ENCODE results near the gene ACP4. TPM values are rescaled to one million over a fixed set of nuclear protein-coding genes. Genes with fewer than 3 reads are reported as not detected.
"Not testable (repeated sequence)": the region's sequence is repeated elsewhere in the genome, so short reads cannot be mapped to it uniquely, and the experiment has no call there.

Gene ACP4
- total and polyA plus RNA-seq, 2 experiments from 2014 or later: not detected

- Mint-ChIP-seq H3K4me3 (no peak overlapping the region), H3K9me3 (peaks cover 95% of the 10 kb centered on the region), H3K27ac (no peak overlapping the region), H3K36me3 (ENCODE audit: low read depth) (peaks cover 25% of the 10 kb centered on the region), H3K27me3 (ENCODE audit: insufficient read depth, low read depth, poor library complexity) (peaks cover 6% of the 10 kb centered on the region), H3K4me1 (no peaks in the 10 kb centered on the region)
- DNase-seq (ENCODE audit: low spot score) (peak; percentile 68), ATAC-seq (no peak)
- peaks cover 39% of the 10 kb centered on the region for H3K27me3 ChIP-seq (ENCODE audit: insufficient read depth)
- no peaks in the 10 kb centered on the region; the same call in 1 of the 2 replicates for H3F3A ChIP-seq (replicated peaks; ENCODE audit: low read depth)
- TF ChIP-seq ZNF331 (CRISPR knock-in tag; IDR thresholded peaks at IDR 0.05; ENCODE audit: low read depth) (no peak), ZNF462 (CRISPR knock-in tag; IDR thresholded peaks at IDR 0.05) (no peak), EZH2phosphoT487 (IDR thresholded peaks at IDR 0.05; ENCODE audit: unreplicated experiment) (no peak), NANOG (IDR thresholded peaks at IDR 0.05; ENCODE audit: borderline replicate concordance) (no peak), STAT1 (IDR thresholded peaks at IDR 0.05; ENCODE audit: unreplicated experiment) (no peak), REST (IDR thresholded peaks at IDR 0.05; ENCODE audit: unreplicated experiment) (no peak), EZH2 (IDR thresholded peaks at IDR 0.05; ENCODE audit: low read depth, unreplicated experiment) (no peak), CTCF (conservative IDR thresholded peaks at IDR 0.05; ENCODE audit: low read depth in 2 of 2) (no peak)
- H3K36me3 ChIP-seq (ENCODE audit: insufficient read depth): no peaks in the 10 kb centered on the region
- no peak overlapping the region for H3K4me2 ChIP-seq
- no peak overlapping the region for H3K4me3 ChIP-seq
- H3K79me2 ChIP-seq (replicated peaks; ENCODE audit: insufficient read depth): no peaks in the 10 kb centered on the region
- H4K20me1 ChIP-seq (replicated peaks; ENCODE audit: insufficient read depth): no peaks in the 10 kb centered on the region
- no peak overlapping the region for H2AFZ ChIP-seq
- H3K4me1 ChIP-seq (ENCODE audit: insufficient read depth): peaks cover 3% of the 10 kb centered on the region
- H3K27ac ChIP-seq (ENCODE audit: low read depth): no peak overlapping the region
- no peaks in the 10 kb centered on the region for H3K9me2 ChIP-seq (ENCODE audit: insufficient read depth)
These were observed 17.7 kb upstream of the ACP4 start for GRCh38 chr19:50772476-50772875.

GRCh38 chr19:50772912-50773311, 17.3 kb upstream of the ACP4 start:
- H3K27ac ChIP-seq (ENCODE audit: low read depth); H3K4me3 ChIP-seq; H3F3A ChIP-seq (replicated peaks; ENCODE audit: low read depth); H3K4me3 Mint-ChIP-seq; H3K27ac Mint-ChIP-seq; H3K79me2 ChIP-seq (replicated peaks; ENCODE audit: insufficient read depth); H3K27me3 Mint-ChIP-seq (ENCODE audit: insufficient read depth, low read depth, poor library complexity); ATAC-seq; H4K20me1 ChIP-seq (replicated peaks; ENCODE audit: insufficient read depth); H3K36me3 ChIP-seq (ENCODE audit: insufficient read depth); DNase-seq (ENCODE audit: low spot score); H3K4me1 ChIP-seq (ENCODE audit: insufficient read depth); H3K4me2 ChIP-seq; H3K4me1 Mint-ChIP-seq; H3K9me2 ChIP-seq (ENCODE audit: insufficient read depth); H2AFZ ChIP-seq: not testable (repeated sequence)
- Mint-ChIP-seq H3K9me3 (peaks cover 95% of the 10 kb centered on the region), H3K36me3 (ENCODE audit: low read depth) (peaks cover 26% of the 10 kb centered on the region)
- H3K27me3 ChIP-seq (ENCODE audit: insufficient read depth): peaks cover 43% of the 10 kb centered on the region

Data from GM23338 (cell line).